Right lobe of liver (tissue), 6 donors: ENCODE results near the gene ILK. TPM values are rescaled to one million over a fixed set of nuclear protein-coding genes. Genes with fewer than 3 reads are reported as not detected.

ENCODE experiments used
- ATAC-seq, 4 donors: fragments of 200-7000 bp; cut with Tn5 transposase; one replicate each; pipeline ENCODE4 v1.9.1; 2020; ENCODE audit warnings: mild to moderate bottlenecking in 4 of 4, moderate library complexity in 4 of 4
- DNase-seq, 3 donors: peaks; one replicate each; pipeline ENCODE4 v3.0.0-alpha.2; 2020
- H3K27ac ChIP-seq, 3 donors: fragments of 200-600 bp; one replicate each; pipeline ENCODE4 v1.8.0; 2022
- H3K27me3 ChIP-seq, 2 donors: fragments of 200-600 bp; one replicate each; pipeline ENCODE4 v1.8.0; 2022
- H3K36me3 ChIP-seq, 4 donors: fragments of 200-600 bp; sonication (generic) in 1 of 4; one replicate each; pipeline versions ENCODE4 v1.5.1 to v1.8.0; 2017 to 2022; ENCODE audit warnings: control low read depth in 1 of 4
- H3K4me1 ChIP-seq, 4 donors: fragments of 200-600 bp; sonication (generic) in 1 of 4; one replicate each; pipeline versions ENCODE4 v1.5.1 to v1.8.0; 2017 to 2022; ENCODE audit warnings: control low read depth in 1 of 4
- H3K4me3 ChIP-seq, 3 donors: fragments of 200-600 bp; one replicate each; pipeline ENCODE4 v1.8.0; 2022
- H3K9me3 ChIP-seq, 4 donors: fragments of 200-600 bp; sonication (generic) in 1 of 4; one replicate each; pipeline versions ENCODE4 v1.5.1 to v1.8.0; 2017 to 2022; ENCODE audit warnings: control low read depth in 1 of 4
- CTCF ChIP-seq, 4 donors: fragments of 200-600 bp in 3 of 4; fragments of 450-650 bp in 1 of 4; IDR thresholded peaks; one replicate each; pipeline versions ENCODE4 v1.5.1 to v1.8.0; 2016 to 2022; ENCODE audit warnings: antibody characterized with exemption in 4 of 4, mild to moderate bottlenecking in 2 of 4
- POLR2A ChIP-seq: fragments of 450-650 bp; IDR thresholded peaks from one replicate; pipeline ENCODE4 v1.6.1; 2017; ENCODE audit warnings: antibody characterized with exemption, mild to moderate bottlenecking
- WGBS: methylation state at CpG from one replicate; pipeline ENCODE4 v1.1.6; 2018; ENCODE audit warnings: low coverage, low lambda C conversion rate; ENCODE audit not compliant: insufficient coverage; ENCODE audit errors: missing lambda C conversion rate; 5-methylcytosine and 5-hydroxymethylcytosine counted together
- intact Hi-C, 2 donors: fragments of 100-400 bp; cut with DNase I; formaldehyde crosslinking; loops; one replicate each; pipeline versions ENCODE4 v1.11.2 to v1.14.1; 2022
- total RNA-seq, 6 experiments: library from RNA; depleted of rRNA in 2 of 6; stranded (reverse); fragments of >200 nt in 2 of 6; fragmentation: NEBNext Ultra II Directional in 3 of 6; extraction: Animal tissue kit (Norgen Biotek cat#: 25700) in 3 of 6; gene quantifications; one replicate each; pipeline versions ENCODE4 v1.1.0 to v1.2.4, GENCODE V29; 2016 to 2023
- donor health status: DM: no; HTN: yes; CAD: no.
- donor health status: DM: no; HTN: no; CAD: no.
- donor health status: DM: no; HTN: no; CAD: no.
- donor health status: DM: no; HTN: yes; CAD: no.
- donor health status: DM: no; HTN: yes; CAD: no.

ILK gene
- total RNA-seq, 6 experiments from 2014 or later: 33.4 to 79.9 (median 55.0) TPM

- DNase-seq (no peak), ATAC-seq (no peak)
- intact Hi-C loops: no loop called here
- no peaks in the 10 kb centered on the region for H3K9me3 ChIP-seq
- no peak for TF ChIP-seq POLR2A
- TF ChIP-seq CTCF (IDR thresholded peaks at IDR 0.05): no peak
- no peaks in the 10 kb centered on the region for H3K27me3 ChIP-seq
- H3K4me3 ChIP-seq: no peak overlapping the region
- no peak overlapping the region for H3K27ac ChIP-seq
- no peaks in the 10 kb centered on the region for H3K4me1 ChIP-seq
- no peaks in the 10 kb centered on the region for H3K36me3 ChIP-seq
- 90% methylated on average over 2 of the region's 2 CpGs for WGBS
Observed at GRCh38 chr11:6627762-6628241, 24.2 kb downstream of the ILK start.

GRCh38 chr11:6628526-6628925 lies 25.0 kb downstream of the ILK start:
- TF ChIP-seq POLR2A (no peak), CTCF (IDR thresholded peaks at IDR 0.05) (no peak)
- H3K27ac ChIP-seq: no peak overlapping the region
- no peak overlapping the region for H3K4me3 ChIP-seq
- 80% methylated on average over 1 of the region's 4 CpGs for WGBS
- ATAC-seq: no peak
- no peak for DNase-seq
- H3K4me1 ChIP-seq: no peaks in the 10 kb centered on the region
- no peaks in the 10 kb centered on the region for H3K9me3 ChIP-seq
- H3K36me3 ChIP-seq: no peaks in the 10 kb centered on the region
- H3K27me3 ChIP-seq: no peaks in the 10 kb centered on the region
- intact Hi-C loops: no loop called here

GRCh38 chr11:6629573-6629891 lies 26.0 kb downstream of the ILK start:
- Histone ChIP-seq H3K4me3 (no peak overlapping the region), H3K27me3 (no peaks in the 10 kb centered on the region), H3K4me1 (peaks cover 0 to 6% (median under 1%) of the 10 kb centered on the region in 4 donors), H3K27ac (no peak overlapping the region), H3K9me3 (no peaks in the 10 kb centered on the region), H3K36me3 (no peaks in the 10 kb centered on the region)
- ATAC-seq (no peak), DNase-seq (no peak)
- intact Hi-C loops: no loop called here
- 75% methylated on average over 4 of the region's 24 CpGs for WGBS
- no peak for TF ChIP-seq CTCF (IDR thresholded peaks at IDR 0.05)
- no peak for TF ChIP-seq POLR2A

DNA sequence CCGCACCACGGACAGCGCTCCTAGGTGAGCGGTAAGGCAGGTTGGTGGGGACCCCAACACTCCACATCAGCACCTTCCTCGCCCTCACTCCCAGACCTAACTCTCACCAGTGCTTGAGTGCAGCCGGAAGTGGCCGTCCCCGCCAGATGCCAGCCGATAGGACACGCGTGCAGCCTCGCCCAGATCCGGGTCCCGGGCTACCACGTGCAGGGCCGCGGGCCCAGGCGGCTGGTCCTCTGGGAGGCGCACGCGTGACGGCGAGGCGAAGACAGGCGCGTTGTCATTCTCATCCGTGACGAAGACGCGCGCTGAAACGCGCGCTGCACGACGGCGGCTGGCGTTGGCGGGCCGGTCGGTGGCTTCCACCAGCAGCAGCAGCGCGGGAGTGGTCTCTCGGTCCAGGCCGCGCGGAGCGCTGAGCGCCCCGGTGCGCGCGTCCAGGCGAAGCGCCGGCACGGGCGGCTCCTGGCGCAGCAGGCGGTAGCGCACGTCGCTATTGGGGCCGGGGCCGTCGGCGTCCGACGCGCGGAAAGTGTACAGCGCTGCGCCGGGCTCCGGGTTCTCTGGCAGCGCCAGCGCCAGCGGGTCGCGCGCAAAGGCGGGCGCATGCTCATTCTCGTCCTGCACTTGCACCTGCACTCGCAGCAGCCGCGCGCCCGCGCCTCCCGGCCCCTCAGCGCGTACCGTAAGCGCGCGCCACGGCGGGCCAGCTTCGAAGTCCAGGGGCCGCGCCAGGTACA lies 26.5 kb downstream of the ILK start:
- Histone ChIP-seq H3K27ac (no peak overlapping the region), H3K4me1 (peaks cover 0 to 11% (median 3%) of the 10 kb centered on the region in 4 donors), H3K9me3 (no peaks in the 10 kb centered on the region), H3K27me3 (no peaks in the 10 kb centered on the region), H3K4me3 (peak overlapping the region in 1 of 3 donors; percentile 38), H3K36me3 (no peaks in the 10 kb centered on the region)
- intact Hi-C loops: no loop called here
- ATAC-seq (no peak), DNase-seq (no peak)
- TF ChIP-seq POLR2A: no peak
- TF ChIP-seq CTCF (IDR thresholded peaks at IDR 0.05): no peak
- 60% methylated on average over 5 of the region's 102 CpGs for WGBS
